HG03442 (cell line): ENCODE measurements around the gene SH3D19.
A peak's percentile ranks its signal among the peaks of the same experiment; 100 is the strongest.

ENCODE experiments used
- ATAC-seq: cut with Tn5 transposase; IDR thresholded peaks from one replicate; pipeline ENCODE4 v1.9.1; 2021; ENCODE audit warnings: mild to moderate bottlenecking, moderate library complexity; ENCODE audit not compliant: unreplicated experiment

SH3D19 gene, protein sequence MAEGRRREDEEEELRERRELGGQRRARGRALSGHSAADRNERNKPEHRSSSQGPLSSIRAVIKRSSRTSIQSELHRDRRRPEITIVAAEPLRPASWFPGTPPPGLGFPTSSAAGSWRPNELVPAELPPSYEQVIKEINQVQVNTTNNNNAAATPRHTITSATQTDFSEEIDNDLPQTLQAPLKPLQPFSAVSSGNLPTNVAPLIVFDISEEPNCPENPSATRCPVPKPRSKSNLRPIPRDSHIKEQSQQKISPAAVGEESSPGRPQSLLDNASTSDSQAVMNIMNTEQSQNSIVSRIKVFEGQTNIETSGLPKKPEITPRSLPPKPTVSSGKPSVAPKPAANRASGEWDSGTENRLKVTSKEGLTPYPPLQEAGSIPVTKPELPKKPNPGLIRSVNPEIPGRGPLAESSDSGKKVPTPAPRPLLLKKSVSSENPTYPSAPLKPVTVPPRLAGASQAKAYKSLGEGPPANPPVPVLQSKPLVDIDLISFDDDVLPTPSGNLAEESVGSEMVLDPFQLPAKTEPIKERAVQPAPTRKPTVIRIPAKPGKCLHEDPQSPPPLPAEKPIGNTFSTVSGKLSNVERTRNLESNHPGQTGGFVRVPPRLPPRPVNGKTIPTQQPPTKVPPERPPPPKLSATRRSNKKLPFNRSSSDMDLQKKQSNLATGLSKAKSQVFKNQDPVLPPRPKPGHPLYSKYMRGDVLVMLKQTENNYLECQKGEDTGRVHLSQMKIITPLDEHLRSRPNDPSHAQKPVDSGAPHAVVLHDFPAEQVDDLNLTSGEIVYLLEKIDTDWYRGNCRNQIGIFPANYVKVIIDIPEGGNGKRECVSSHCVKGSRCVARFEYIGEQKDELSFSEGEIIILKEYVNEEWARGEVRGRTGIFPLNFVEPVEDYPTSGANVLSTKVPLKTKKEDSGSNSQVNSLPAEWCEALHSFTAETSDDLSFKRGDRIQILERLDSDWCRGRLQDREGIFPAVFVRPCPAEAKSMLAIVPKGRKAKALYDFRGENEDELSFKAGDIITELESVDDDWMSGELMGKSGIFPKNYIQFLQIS

DNA sequence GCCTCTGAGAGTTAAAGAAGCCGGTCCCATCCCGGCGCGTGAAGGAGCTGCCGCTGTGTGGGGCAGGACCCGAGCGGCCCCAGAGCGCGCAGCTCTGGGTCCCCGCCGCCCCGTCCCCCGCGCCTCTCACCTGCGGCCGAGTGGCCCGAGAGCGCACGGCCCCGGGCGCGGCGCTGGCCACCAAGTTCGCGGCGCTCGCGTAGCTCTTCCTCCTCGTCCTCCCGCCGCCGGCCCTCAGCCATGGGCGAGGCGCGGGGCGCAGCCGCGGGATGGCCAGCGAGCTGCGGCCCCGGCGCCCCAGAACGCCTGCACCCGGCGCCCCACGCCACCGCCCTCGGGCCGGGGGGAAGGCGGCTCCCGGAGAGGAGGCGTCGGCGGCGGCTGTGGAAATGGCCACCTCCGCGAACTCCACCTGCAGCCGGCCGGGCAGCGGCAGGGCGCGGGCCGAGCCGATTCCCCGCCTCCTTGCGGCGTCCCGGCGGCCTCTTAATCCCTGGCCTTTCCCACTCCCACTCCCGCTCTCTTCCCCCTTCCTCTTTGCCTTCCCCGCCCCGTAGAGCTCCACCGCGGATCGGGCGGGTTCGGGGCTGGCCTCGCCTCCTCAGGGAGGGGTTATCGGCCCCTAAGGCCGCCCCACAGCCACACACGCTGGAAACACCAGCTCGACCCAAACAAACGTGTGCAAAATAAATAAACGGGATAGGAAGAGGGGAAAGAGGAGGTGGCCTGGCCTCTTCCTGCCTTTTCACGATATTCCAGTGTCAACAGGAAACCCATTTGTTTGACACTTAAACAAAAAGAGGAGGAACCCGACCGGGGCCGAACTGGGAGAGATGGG is at the start of gene SH3D19:
SH3D19 (minus strand) TSS at position 495 of the 838 bp plus-strand sequence; CDS start at position 242, 253 bp downstream.
- no peak for ATAC-seq

DNA sequence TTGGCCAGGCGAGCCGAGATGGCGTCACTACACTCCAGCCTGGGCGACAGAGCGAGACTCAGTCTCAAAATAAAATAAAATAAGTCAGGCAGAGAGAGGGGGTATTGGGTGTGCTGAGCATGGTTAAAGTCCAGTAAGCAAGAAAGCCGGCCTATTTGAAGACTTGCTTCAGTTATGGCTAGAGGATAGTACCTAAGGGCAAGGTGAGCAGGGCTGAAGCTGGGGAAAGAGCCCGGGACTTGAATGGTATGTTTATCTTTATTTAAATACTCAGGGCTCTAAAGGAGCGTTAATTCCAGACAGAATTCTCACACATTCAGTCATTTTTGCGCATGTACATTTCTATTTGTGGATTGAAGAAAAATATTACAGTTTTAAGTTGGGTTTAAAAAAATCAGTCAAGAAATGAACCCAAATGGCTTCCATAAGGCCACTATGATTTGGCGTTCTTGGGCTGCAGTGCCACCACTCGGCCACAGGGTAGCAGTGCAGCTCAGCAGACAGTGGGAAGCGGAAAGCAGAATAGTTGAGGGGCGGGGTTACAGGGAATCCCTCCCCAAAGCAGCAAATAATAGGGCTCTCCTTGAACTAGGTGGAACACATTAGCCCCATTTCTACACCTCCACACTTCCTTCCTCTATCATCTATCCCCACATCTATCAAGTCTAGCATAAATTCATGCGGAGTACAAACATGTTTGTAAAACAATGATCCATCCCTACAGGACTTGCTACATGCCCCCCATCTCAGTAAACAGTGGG is 37.2 kb upstream of the SH3D19 start:
- peak; percentile 99 for ATAC-seq

DNA sequence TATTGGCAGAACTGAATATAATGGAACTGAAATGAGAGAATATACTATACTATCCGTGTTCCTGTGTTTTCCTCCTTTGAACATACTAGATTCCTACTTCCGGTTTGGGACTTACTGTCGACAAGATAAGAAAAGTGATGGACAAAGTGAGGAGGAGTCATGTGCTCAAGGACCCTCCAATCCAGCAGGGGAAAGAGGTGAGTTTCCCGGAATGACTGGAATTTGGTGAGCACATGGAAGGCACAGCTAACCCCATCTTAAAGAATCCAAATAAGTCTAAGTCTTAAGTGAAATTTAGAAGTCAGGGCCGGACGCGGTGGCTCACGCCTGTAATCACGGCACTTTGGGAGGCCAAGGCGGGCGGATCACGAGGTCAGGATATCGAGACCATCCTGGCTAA is 36.6 kb upstream of the SH3D19 start:
- no peak for ATAC-seq

DNA sequence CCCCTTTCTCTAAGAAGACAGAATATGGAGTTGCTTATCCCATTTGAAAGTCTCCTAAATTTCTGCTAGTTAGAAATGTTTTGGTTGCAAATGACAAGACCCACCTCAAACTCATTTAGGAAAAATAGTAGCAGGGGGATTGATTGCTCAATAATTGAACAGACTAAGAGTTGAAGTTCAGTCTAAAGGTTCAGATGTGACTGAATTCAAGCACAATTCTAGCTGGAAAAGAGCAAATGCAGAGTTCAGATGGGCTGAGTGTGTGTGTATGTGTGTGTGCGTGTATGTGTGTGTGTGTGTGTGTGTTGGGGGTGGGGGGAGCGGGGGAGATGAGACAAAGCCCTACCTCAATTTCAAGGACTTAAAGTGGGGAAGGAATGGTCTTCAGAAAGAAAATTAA is 35.7 kb upstream of the SH3D19 start:
- no peak for ATAC-seq

DNA sequence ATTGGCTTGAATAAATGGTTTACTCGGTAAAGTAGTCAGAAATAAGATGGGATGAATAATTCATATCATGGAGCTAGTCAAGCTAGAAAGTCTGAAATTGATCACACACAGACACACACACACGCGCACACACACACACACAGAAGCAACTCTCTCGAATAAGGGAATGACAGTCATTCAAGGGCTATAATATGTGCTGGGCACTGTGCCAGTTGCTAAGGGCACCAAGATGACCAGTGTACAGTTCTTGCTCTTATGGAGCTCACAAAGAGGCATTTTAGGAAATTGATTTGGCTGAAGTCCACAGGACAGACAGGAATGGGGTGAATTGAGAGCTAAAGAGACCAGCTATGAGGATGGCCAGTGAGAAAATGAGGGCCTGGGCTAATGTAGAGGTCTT is 34.2 kb upstream of the SH3D19 start:
- ATAC-seq: no peak

DNA sequence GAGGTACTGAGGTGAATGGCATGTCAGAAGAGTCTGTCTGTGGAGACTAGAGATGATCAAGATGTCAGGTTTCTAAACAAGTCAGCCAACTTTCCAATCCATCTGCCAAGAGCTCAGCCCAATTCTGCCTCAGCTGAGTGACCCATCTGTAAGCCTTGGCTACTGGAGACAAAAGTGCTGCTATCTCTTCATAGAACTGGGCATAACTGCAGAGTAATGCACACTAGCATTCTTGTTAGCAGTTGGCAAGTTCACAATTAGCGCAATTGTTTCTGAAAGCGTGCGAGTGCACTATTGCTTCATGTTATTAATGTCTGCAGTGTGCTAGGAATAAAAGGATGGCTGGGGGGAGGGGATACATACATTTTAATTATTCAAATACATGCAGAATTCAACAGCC is 32.9 kb upstream of the SH3D19 start:
- no peak for ATAC-seq

DNA sequence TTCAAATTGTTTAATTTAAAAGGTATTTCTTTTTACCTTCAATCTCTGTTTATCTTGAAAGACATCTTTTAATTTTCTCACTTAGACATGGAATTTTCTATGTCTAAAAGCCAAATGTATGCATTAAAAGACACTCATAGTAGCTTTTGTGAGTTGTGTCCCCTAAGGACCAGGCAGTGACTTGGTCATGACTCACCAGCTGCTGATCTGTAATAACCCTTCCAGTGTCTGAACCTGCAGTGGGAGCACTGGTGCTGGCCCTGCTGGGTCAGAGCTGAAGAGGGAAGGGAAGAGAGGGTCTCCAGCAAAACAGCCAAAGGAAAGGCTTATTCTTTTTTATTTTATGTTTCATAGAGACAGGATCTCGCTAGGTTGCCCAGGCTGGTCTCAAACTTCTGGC is 31.1 kb upstream of the SH3D19 start:
- no peak for ATAC-seq

DNA sequence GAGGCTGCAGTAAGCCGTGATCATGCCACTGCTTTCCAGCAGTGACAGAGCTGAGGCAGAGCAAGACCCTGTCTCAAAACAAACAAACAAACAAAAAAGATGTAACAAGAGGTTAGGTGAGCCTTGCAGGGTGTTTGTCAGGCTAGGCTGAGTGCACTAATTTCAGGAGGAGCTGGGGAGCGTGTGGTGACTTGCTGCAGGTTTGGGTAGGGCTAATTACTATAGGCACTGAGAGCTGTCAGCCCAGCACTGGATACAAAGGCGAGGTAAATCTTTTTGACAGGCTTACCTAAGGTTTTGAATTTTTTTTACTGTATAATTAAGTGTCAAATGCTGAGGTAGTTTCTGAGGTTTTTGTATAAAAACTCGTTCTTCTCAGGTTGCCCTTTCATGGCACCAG is 29.8 kb upstream of the SH3D19 start:
- no peak for ATAC-seq

DNA sequence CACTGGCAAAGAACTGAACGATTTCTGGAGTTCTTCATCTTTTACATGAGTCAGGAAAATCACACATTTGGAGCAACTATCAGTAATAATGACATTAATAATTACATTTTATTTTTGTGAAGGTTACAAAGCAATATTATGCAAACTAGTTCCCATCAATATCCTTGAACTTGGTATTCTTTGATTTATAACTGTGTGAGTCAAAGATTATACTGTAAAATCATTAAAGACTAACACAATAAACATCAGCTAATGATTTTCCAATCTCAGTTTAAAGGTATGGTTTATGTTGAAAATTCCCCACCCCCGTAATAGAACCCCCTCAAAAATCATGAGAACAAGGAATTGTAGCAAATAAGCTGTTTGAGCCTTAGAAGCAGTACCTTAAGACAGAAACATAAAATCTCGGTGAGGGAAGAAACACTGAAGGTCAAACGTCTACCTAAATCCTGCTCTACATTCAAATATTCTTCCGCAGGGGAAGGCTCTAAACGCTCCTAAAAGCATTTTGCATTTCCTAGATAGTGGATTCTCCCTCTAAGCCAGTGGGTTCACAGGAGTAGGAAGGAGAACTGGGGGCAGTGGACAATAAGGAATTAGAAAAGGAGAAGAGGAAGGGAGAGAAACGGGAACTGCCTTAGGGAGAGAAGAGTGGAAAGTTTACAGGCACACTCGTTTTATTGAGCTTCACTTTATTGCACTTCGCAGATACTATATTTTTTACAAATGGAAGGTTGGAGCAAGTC is 22.3 kb upstream of the SH3D19 start:
- ATAC-seq: no peak

DNA sequence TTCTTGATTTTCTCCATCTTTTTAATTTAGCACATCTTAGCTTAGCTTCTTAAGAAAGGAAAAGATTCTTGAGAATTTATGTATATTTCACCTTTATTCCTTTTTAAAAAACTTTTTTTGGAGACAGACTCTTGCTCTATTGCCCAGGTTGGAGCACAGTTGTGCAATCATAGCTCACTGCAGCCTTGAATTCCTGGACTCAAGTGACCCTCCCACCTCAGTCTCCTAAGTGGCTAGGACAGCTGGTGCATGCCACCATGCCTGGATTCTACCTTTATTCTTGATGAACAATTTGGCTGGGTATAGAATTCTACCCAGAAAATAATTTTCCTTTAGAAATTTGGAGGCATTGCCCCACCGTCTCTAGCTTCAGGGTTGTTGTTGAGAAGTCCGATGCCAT is 19.5 kb upstream of the SH3D19 start:
- ATAC-seq: no peak

DNA sequence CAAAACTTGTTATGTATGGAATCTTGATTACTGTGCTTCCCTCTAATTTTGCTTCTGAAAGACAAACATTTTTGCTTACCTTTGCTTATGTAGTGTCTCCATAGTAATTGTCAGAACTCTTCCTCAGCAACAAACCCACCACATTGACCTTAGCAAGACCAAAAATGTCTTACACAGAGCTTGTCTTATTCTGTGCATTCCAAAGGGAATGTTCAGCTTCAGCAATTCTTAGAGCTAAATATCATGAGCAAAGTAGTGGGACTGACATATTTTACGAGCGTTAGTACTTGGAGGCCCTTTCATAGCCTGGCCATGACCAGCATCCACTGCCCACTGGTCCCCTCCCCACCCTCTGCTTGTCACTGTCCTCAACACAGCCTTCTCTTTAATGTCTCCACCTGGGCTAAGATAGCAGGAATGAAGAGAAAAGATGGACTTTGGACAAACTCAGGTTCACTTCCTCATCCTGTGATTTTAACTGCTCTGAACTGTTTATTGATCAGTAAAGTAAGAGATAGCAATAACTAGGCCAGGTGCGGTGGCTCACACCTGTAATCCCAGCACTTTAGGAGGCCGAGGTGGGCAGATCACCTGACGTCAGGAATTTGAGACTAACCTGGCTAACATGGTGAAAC is 15.5 kb upstream of the SH3D19 start:
- ATAC-seq: no peak

DNA sequence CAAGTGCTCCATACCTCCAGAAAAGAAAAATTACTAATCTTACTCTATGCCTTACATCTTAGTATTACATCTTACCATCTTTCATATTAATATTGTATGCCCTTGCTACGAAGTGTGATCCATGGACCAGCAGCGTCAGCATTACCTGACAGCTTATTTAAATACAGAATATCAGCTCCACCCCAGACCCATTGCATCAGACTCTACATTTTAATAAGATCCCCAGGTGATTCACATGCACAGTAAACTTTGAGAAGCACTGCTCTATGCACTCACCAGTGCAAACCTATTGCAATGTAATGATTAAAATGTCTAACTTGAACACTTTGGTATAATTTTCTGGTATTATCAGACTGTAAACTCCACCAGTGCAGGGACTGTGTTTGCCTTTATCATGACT is 14.1 kb upstream of the SH3D19 start:
- ATAC-seq: no peak

DNA sequence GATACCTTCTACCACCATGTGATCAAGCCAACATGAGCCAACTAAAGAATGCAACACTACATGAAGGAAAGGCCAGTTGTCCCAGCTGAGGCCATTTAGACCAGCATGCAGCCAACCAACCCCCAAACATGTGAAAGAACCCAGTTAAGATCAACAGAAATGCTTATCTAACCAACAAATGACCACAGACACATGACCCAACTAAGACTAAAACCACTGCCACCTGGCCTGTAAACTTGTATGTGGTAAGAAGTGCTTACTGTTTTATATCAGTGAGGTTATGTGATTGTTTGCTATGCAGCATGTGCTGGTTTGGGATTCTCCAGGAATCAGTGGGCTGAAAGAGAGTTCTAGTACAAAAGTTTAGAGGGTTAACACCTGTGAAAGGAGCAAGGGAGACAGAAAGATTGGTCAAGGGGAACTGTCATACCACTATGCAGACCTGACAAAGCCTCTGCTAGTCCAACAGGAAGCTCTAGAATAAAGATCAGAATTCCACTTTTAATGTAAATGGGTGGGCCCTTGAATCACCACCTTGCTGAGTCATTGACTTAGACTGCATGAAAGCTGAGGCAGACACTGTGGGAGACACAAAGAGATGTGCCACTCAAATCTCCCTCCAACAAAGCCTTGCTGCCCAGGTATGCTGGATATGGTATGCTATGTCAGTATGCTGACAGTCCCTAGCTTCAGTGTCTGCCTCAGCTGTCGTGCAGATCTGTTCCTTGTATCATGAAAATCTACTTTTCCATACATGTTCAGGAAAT is 6.1 kb upstream of the SH3D19 start:
- ATAC-seq: no peak

DNA sequence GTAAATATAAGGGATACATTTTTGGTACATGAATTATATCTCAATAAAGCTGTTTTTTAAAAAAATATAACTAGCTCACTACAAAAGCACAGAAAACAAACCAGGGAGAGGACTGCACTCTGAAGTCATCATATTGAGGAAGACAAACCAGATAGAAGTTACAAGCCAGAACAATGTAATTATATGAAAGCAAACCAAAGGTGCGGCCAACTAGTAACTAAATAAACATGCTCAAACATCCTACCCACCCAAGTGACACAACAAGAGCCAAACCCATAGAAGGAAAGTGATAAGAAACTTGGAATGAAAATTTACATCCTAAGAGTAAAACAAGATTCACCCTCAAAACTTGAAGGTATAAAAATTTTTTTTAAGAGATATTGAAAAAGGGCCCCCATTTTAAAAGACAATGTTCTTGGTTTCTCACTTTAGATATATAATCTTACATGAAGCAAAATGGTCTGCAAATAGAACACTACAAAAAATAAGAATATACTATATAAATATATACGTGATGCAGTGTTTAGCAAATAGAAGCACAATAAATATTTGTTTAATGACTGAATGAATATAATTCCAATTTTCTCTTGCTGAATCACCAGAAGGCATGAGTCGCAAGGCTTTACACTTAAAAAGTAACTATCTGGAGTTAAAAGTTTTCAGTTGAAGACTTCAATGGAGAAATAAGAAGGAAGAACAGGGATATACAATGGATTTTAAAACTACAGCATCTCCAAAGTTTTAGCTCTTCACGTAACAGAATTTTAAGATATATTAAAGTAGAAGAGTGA is 4.0 kb upstream of the SH3D19 start:
- ATAC-seq: no peak

DNA sequence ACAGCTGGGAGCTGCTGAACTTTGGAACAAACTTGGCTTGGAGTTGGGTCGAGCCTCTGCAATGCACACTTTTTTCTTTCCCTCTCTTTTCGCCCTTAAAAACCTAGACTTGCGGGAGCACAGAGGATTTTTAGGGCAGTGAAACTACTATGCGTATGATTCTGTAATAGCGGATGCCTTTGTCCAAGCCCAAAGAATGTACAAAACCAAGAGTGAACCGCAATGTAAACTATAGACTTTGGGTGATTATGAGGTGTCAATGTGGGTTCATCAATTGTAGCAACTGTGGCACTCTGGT is 493 bp upstream of the SH3D19 start:
- ATAC-seq: no peak

DNA sequence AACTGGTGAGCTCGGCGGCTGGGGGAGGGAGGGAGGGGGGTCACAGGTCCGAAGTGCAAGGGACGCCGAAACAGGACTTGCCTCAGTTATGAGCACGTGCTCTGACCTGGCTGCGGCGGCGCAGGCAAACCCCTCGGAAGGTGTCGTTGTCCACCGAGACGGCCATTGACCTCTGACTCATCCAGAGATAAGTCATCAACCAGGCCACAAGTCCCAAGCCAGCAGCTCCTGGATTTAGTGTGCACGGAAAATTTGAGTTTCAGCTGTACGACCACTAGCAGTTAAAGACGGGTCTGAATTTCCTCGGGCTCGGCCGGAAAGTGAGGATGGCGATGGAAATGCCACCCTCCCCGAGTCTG is 674 bp downstream of the SH3D19 start:
- ATAC-seq: no peak

DNA sequence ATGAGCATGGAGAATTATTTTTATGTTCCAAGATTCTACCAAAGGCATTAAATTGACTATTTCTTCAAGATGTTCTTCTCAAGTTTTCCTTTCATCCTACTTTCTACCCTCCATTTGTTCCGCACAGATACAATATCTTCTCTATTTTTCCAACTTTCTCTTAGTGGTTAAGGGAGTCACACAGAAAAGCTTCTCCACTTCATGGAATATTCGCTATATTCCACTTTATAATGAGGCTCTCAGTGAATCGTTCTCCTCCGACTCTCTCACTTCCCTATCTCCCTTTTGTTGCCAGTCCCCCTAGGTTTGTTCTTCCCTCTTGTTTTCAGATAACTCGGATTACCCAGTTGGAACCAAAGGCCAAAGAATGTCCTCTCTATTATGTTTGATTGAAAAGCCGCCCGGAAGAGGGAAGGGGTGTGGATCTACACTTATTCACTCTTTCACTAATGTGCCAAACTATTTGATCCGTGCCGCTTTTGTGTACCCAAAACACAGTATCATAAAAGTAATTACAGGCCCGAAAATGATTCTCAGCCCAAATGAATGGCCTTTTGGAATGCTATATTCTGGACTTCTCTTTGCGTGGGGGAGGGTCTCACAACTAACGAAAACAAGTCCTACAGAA is 1.2 kb downstream of the SH3D19 start:
- no peak for ATAC-seq
